ENCODE results near the gene CLDN9.

The CLDN9 gene

DNA sequence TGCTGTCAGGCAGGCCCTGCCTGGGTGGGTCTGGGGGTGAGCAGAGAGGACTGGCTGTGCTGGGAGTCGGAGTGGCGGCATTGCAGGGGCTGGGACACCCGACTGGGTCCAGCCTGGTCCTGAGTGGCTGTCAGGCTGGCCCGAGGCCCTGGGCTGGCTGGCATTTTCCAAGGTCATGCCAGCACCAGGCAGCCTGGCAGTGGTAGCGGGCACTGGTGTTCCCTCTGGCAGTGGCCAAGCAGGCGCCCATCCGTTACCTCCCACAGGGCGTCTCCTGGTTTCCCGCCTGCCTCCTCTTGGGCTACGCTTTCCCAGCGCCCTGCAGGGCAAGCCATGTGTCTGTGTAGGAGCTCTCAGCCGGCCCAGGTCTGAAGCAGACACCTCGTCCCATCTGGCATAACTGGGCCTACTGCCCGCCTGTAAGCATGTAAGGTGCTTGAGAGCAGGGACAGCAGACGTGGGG lies 26.8 kb upstream of the CLDN9 start:
- Histone ChIP-seq H3K4me1 (ENCODE audit: control insufficient read depth, insufficient read depth, low read length) (no peaks in the 10 kb centered on the region; the same call in 1 of the 2 replicates), H3K27ac (ENCODE audit: extremely low read depth, low read depth, low read length) (no peak overlapping the region), H3K9me3 (ENCODE audit: control insufficient read depth, insufficient read depth, low read depth, low read length) (no peaks in the 10 kb centered on the region), H3K4me3 (ENCODE audit: low read depth, low read length) (no peak overlapping the region), H3K36me3 (ENCODE audit: control insufficient read depth in 2 of 2, insufficient read depth in 1 of 2, low read length in 2 of 2) (no peaks in the 10 kb centered on the region)
- ChIA-PET POLR2A (interaction anchor here (0.8 kb wide), 1 partner anchor 42 kb away, joined by 3 read pairs; no protein-coding TSS in a partner anchor), CTCF (interaction anchor here (0.7 to 1.9 kb wide), 2 partner anchors 59 to 142 kb away, joined by 3 to 4 read pairs; no protein-coding TSS in a partner anchor)
- TF ChIP-seq, protein P1, sequence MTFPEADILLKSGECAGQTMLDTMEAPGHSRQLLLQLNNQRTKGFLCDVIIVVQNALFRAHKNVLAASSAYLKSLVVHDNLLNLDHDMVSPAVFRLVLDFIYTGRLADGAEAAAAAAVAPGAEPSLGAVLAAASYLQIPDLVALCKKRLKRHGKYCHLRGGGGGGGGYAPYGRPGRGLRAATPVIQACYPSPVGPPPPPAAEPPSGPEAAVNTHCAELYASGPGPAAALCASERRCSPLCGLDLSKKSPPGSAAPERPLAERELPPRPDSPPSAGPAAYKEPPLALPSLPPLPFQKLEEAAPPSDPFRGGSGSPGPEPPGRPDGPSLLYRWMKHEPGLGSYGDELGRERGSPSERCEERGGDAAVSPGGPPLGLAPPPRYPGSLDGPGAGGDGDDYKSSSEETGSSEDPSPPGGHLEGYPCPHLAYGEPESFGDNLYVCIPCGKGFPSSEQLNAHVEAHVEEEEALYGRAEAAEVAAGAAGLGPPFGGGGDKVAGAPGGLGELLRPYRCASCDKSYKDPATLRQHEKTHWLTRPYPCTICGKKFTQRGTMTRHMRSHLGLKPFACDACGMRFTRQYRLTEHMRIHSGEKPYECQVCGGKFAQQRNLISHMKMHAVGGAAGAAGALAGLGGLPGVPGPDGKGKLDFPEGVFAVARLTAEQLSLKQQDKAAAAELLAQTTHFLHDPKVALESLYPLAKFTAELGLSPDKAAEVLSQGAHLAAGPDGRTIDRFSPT (tag by site-specific recombination; IDR thresholded peaks at IDR 0.05), result peak; percentile 29; the same call in 1 of the 2 replicates
- TF ChIP-seq ZNF830 (tag by site-specific recombination; IDR thresholded peaks at IDR 0.05; ENCODE audit: low read depth) (no peak), OSR2 (tag by site-specific recombination; IDR thresholded peaks at IDR 0.05) (no peak), ZNF571 (tag by site-specific recombination; IDR thresholded peaks at IDR 0.05) (no peak), ZNF792 (tag by site-specific recombination; IDR thresholded peaks at IDR 0.05) (no peak), ZFHX2 (tag by site-specific recombination; conservative IDR thresholded peaks at IDR 0.05) (peak; percentile 28; the same call in 1 of the 2 replicates), ZNF768 (tag by site-specific recombination; IDR thresholded peaks at IDR 0.05) (no peak), ZNF544 (tag by site-specific recombination; IDR thresholded peaks at IDR 0.05) (no peak), ZNF600 (tag by site-specific recombination; IDR thresholded peaks at IDR 0.05) (no peak), EGR2 (tag by site-specific recombination; IDR thresholded peaks at IDR 0.05; ENCODE audit: low read depth) (0 out of 2 replicates have a peak, but pooled peaks have one; percentile 5), ZNF664 (tag by site-specific recombination; IDR thresholded peaks at IDR 0.05) (no peak), ZNF658 (tag by site-specific recombination; IDR thresholded peaks at IDR 0.05) (no peak), ZNF404 (tag by site-specific recombination; IDR thresholded peaks at IDR 0.05) (no peak), ZNF211 (tag by site-specific recombination; IDR thresholded peaks at IDR 0.05; ENCODE audit: low read depth) (no peak)
- TF ChIP-seq, protein P2, sequence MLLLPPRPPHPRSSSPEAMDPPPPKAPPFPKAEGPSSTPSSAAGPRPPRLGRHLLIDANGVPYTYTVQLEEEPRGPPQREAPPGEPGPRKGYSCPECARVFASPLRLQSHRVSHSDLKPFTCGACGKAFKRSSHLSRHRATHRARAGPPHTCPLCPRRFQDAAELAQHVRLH (tag by site-specific recombination; IDR thresholded peaks at IDR 0.05), result no peak
- TF ChIP-seq, protein P3, sequence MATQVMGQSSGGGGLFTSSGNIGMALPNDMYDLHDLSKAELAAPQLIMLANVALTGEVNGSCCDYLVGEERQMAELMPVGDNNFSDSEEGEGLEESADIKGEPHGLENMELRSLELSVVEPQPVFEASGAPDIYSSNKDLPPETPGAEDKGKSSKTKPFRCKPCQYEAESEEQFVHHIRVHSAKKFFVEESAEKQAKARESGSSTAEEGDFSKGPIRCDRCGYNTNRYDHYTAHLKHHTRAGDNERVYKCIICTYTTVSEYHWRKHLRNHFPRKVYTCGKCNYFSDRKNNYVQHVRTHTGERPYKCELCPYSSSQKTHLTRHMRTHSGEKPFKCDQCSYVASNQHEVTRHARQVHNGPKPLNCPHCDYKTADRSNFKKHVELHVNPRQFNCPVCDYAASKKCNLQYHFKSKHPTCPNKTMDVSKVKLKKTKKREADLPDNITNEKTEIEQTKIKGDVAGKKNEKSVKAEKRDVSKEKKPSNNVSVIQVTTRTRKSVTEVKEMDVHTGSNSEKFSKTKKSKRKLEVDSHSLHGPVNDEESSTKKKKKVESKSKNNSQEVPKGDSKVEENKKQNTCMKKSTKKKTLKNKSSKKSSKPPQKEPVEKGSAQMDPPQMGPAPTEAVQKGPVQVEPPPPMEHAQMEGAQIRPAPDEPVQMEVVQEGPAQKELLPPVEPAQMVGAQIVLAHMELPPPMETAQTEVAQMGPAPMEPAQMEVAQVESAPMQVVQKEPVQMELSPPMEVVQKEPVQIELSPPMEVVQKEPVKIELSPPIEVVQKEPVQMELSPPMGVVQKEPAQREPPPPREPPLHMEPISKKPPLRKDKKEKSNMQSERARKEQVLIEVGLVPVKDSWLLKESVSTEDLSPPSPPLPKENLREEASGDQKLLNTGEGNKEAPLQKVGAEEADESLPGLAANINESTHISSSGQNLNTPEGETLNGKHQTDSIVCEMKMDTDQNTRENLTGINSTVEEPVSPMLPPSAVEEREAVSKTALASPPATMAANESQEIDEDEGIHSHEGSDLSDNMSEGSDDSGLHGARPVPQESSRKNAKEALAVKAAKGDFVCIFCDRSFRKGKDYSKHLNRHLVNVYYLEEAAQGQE (tag by site-specific recombination; IDR thresholded peaks at IDR 0.05), result no peak

DNA sequence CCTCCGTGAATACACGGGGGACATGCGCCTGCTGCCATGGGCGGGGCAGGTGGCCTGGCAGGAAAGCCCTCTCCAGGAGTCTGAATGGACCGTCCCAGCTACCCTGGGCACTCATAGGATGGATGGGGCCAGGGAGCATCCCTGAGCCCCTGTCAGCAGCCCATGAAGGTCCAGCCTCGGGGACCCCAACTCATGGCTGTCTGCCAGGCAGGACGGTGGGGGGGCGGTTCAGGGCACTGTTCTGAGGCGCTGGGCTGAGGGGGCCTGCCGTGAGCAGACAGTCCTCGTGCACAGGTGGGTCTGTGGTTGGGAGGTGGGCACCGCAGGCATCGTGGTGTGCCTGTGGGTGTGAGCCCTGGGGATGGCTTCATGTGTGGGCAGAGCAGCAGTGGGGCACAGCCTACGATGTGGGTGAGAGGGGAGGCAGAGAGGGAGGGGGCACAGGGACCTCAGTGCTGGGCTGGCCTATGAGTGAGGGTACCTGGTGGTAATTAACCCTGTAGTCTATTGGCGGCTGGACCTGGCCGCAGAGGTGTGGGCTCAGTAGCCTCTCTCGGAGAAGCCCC lies 26.0 kb upstream of the CLDN9 start:
- H3K9me3 ChIP-seq (ENCODE audit: control insufficient read depth, insufficient read depth, low read depth, low read length), result no peaks in the 10 kb centered on the region
- H3K36me3 ChIP-seq (ENCODE audit: control insufficient read depth in 2 of 2, insufficient read depth in 1 of 2, low read length in 2 of 2), result no peaks in the 10 kb centered on the region
- POLR2A ChIA-PET, result interaction anchor here (1.1 kb wide), 1 partner anchor 42 kb away, joined by 9 read pairs; no protein-coding TSS in a partner anchor
- H3K4me3 ChIP-seq (ENCODE audit: low read depth, low read length), result no peak overlapping the region
- H3K4me1 ChIP-seq (ENCODE audit: control insufficient read depth, insufficient read depth, low read length), result no peaks in the 10 kb centered on the region; the same call in 1 of the 2 replicates
- CTCF ChIA-PET, result interaction anchor here (1.0 to 1.9 kb wide), 2 partner anchors 60 kb away, joined by 4 to 7 read pairs; no protein-coding TSS in a partner anchor
- H3K27ac ChIP-seq (ENCODE audit: extremely low read depth, low read depth, low read length), result no peak overlapping the region
- TF ChIP-seq ZFHX2 (tag by site-specific recombination; conservative IDR thresholded peaks at IDR 0.05) (peak; percentile 90), ZNF274 (IDR thresholded peaks at IDR 0.05; ENCODE audit: low read length) (no peak), ZNF274 (tag by site-specific recombination; IDR thresholded peaks at IDR 0.05; ENCODE audit: borderline replicate concordance) (no peak), SP2 (tag by site-specific recombination; IDR thresholded peaks at IDR 0.05) (no peak), HOXA7 (CRISPR knock-in tag; IDR thresholded peaks at IDR 0.05; ENCODE audit: borderline replicate concordance) (no peak), ZNF677 (tag by site-specific recombination; IDR thresholded peaks at IDR 0.05) (no peak), ZIC2 (tag by site-specific recombination; IDR thresholded peaks at IDR 0.05) (peak; percentile 83), EGR2 (tag by site-specific recombination; IDR thresholded peaks at IDR 0.05; ENCODE audit: low read depth) (peak; percentile 87), ZNF266 (tag by site-specific recombination; IDR thresholded peaks at IDR 0.05; ENCODE audit: low read depth) (no peak)
- TF ChIP-seq, protein P4, sequence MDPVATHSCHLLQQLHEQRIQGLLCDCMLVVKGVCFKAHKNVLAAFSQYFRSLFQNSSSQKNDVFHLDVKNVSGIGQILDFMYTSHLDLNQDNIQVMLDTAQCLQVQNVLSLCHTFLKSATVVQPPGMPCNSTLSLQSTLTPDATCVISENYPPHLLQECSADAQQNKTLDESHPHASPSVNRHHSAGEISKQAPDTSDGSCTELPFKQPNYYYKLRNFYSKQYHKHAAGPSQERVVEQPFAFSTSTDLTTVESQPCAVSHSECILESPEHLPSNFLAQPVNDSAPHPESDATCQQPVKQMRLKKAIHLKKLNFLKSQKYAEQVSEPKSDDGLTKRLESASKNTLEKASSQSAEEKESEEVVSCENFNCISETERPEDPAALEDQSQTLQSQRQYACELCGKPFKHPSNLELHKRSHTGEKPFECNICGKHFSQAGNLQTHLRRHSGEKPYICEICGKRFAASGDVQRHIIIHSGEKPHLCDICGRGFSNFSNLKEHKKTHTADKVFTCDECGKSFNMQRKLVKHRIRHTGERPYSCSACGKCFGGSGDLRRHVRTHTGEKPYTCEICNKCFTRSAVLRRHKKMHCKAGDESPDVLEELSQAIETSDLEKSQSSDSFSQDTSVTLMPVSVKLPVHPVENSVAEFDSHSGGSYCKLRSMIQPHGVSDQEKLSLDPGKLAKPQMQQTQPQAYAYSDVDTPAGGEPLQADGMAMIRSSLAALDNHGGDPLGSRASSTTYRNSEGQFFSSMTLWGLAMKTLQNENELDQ (tag by site-specific recombination; IDR thresholded peaks at IDR 0.05; ENCODE audit: low read depth), result no peak
- TF ChIP-seq, protein P5, sequence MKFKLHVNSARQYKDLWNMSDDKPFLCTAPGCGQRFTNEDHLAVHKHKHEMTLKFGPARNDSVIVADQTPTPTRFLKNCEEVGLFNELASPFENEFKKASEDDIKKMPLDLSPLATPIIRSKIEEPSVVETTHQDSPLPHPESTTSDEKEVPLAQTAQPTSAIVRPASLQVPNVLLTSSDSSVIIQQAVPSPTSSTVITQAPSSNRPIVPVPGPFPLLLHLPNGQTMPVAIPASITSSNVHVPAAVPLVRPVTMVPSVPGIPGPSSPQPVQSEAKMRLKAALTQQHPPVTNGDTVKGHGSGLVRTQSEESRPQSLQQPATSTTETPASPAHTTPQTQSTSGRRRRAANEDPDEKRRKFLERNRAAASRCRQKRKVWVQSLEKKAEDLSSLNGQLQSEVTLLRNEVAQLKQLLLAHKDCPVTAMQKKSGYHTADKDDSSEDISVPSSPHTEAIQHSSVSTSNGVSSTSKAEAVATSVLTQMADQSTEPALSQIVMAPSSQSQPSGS (tag by site-specific recombination; IDR thresholded peaks at IDR 0.05; ENCODE audit: low read depth), result no peak

All from HEK293 (cell line).